ENCODE measurements around the gene SLC1A3. TPM values are rescaled to one million over a fixed set of nuclear protein-coding genes. Genes with fewer than 3 reads are reported as not detected.

SLC1A3 gene
- total and polyA plus RNA-seq, 10 of the 15 experiments (the other 5 are each of a cell fraction or from before 2014, with no cell fraction given): 0.23 to 4.4 (median 3.3) TPM

DNA sequence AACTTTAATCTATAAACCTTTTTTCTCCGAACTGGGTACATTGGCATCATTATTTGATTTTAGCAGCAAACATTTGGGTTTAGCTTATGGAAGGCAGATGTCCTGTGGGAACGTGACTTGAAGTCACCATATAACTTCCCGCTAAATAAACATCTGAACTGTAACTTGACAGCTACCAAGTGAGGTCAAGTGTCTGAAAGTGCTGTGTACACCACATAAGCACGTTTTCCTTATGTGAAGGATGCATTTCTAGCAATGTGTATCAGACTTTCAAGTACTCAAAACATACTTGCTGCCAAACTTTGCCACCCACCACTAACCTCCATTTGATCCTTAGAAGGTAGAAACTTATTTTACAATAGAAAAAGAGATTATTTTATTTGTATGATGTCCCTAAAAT is 35.7 kb downstream of the SLC1A3 start:
- no peaks in the 10 kb centered on the region for H3K4me1 ChIP-seq (ENCODE audit: control insufficient read depth, insufficient read depth, low read length)
- in situ Hi-C loops (cut with MboI): no loop called here
- FAIRE-seq (no peak), ATAC-seq (no peak), DNase-seq (ENCODE audit: low read depth, low spot score) (no peak)
- H3K9ac ChIP-seq (ENCODE audit: control insufficient read depth, insufficient read depth, low read length): no peak overlapping the region
- H4K20me1 ChIP-seq (ENCODE audit: control insufficient read depth, insufficient read depth): no peaks in the 10 kb centered on the region
- ChIA-PET POLR2A (interaction anchor here (0.6 kb wide), 1 partner anchor 9 kb away, joined by 3 read pairs; no protein-coding TSS in a partner anchor), SMC1A (ENCODE audit: uncharacterized antibody, unreplicated experiment) (interaction anchor here (1.6 to 1.7 kb wide), 2 partner anchors 11 to 50 kb away, joined by 3 to 4 read pairs; no protein-coding TSS in a partner anchor), RAD21 (ENCODE audit: unreplicated experiment) (no interaction called here), CTCF (interaction anchor here (0.9 to 1.0 kb wide), 2 partner anchors 51 to 136 kb away, joined by 3 to 4 read pairs; no protein-coding TSS in a partner anchor)
- no peaks in the 10 kb centered on the region for H3K9me3 ChIP-seq (replicated peaks; ENCODE audit: control insufficient read depth, insufficient read depth, low read length)
- no peak overlapping the region for H3K4me3 ChIP-seq
- H2AFZ ChIP-seq (ENCODE audit: control insufficient read depth, low read depth, low read length): no peak overlapping the region
- no peaks in the 10 kb centered on the region for H3K36me3 ChIP-seq (ENCODE audit: control insufficient read depth in 2 of 2, insufficient read depth in 2 of 2, low read length in 1 of 2)
- H3K4me2 ChIP-seq (ENCODE audit: control insufficient read depth, insufficient read depth): no peak overlapping the region
- 26% methylated on average over 4 of the region's 4 CpGs for WGBS (ENCODE audit: insufficient coverage, insufficient replicate concordance, low lambda C conversion rate, missing lambda C conversion rate)
- intact Hi-C loops (cut with micrococcal nuclease; ENCODE audit: unreplicated experiment): no loop called here
- H3K79me2 ChIP-seq (ENCODE audit: control insufficient read depth, insufficient read depth, low read length): no peaks in the 10 kb centered on the region
- TF ChIP-seq DPF2 (IDR thresholded peaks at IDR 0.05): no peak
- no peak for TF ChIP-seq ZSCAN29 (IDR thresholded peaks at IDR 0.05)
- TF ChIP-seq POLR2AphosphoS2 (IDR thresholded peaks at IDR 0.05; ENCODE audit: low read depth, low read length): no peak
- no peak for TF ChIP-seq SMAD1 (IDR thresholded peaks at IDR 0.05; ENCODE audit: low read depth, partially characterized antibody)
- no peak for TF ChIP-seq ZNF207 (IDR thresholded peaks at IDR 0.05; ENCODE audit: borderline replicate concordance)
- TF ChIP-seq ATF2 (IDR thresholded peaks at IDR 0.05; ENCODE audit: low read length): no peak
- TF ChIP-seq HCFC1 (IDR thresholded peaks at IDR 0.05; ENCODE audit: low read length): no peak
- TF ChIP-seq ZNF24 (IDR thresholded peaks at IDR 0.05): no peak
- no peak for TF ChIP-seq TCF12 (IDR thresholded peaks at IDR 0.05; ENCODE audit: low read depth, low read length)
- TF ChIP-seq RBBP5 (conservative IDR thresholded peaks at IDR 0.05): no peak
- TF ChIP-seq MTA2 (IDR thresholded peaks at IDR 0.05; ENCODE audit: low read depth): no peak
- no peak for TF ChIP-seq SRF (IDR thresholded peaks at IDR 0.05; ENCODE audit: low read depth in 2 of 2, low read length in 2 of 2)
- no peaks in the 10 kb centered on the region; a peak in 1 of 4 replicates for H3K27me3 ChIP-seq (replicated peaks in 1 of 2; ENCODE audit: control insufficient read depth in 2 of 2, insufficient read depth in 2 of 2, low read length in 1 of 2)
- no peak overlapping the region for H3K27ac ChIP-seq (ENCODE audit: control insufficient read depth, insufficient read depth)
- no TSS peak for BruUV-seq (replicated peaks)
